Ishikawa (cell line): ENCODE data around the gene RHBDF2.

Source experiments
- CEBPB ChIP-seq: IDR thresholded peaks from 2 replicates; pipeline ENCODE4 v1.6.1; 2012
- CREB1 ChIP-seq: IDR thresholded peaks from 2 replicates; pipeline ENCODE4 v1.6.1; 2012; ENCODE audit warnings: low read depth
- EGR1 ChIP-seq: IDR thresholded peaks from 2 replicates; pipeline ENCODE4 v1.6.1; 2012
- EP300 ChIP-seq: IDR thresholded peaks from 2 replicates; pipeline ENCODE4 v1.6.1; 2012; ENCODE audit warnings: borderline replicate concordance
- FOXM1 ChIP-seq: IDR thresholded peaks from 2 replicates; pipeline ENCODE4 v1.6.1; 2012; ENCODE audit warnings: low read depth, borderline replicate concordance
- MAX ChIP-seq: IDR thresholded peaks from 2 replicates; pipeline ENCODE4 v1.6.1; 2012
- NFIC ChIP-seq: IDR thresholded peaks from 2 replicates; pipeline ENCODE4 v1.6.1; 2012
- RAD21 ChIP-seq: IDR thresholded peaks from 2 replicates; pipeline ENCODE4 v1.6.1; 2012; ENCODE audit warnings: low read depth
- REST ChIP-seq: IDR thresholded peaks from 2 replicates; pipeline ENCODE4 v1.6.1; 2012; ENCODE audit warnings: low read depth, mild to moderate bottlenecking
- TAF1 ChIP-seq: IDR thresholded peaks from 2 replicates; pipeline ENCODE4 v1.6.1; 2012; ENCODE audit warnings: low read depth, mild to moderate bottlenecking
- TCF12 ChIP-seq: IDR thresholded peaks from 2 replicates; pipeline ENCODE4 v1.6.1; 2012; ENCODE audit warnings: low read depth
- TEAD4 ChIP-seq: IDR thresholded peaks from 2 replicates; pipeline ENCODE4 v1.6.1; 2012
- USF1 ChIP-seq: IDR thresholded peaks from 2 replicates; pipeline ENCODE4 v1.6.1; 2012
- YY1 ChIP-seq: IDR thresholded peaks from 2 replicates; pipeline ENCODE4 v1.6.1; 2012; ENCODE audit warnings: low read depth
- ZBTB7A ChIP-seq: IDR thresholded peaks from 2 replicates; pipeline ENCODE4 v1.6.1; 2012; ENCODE audit warnings: low read depth

Gene RHBDF2

GRCh38 chr17:76471498-76472257 lies 29.5 kb downstream of the RHBDF2 start:
- TF ChIP-seq EP300 (no peak), CREB1 (no peak), EGR1 (no peak), REST (no peak), TCF12 (no peak)

- TF ChIP-seq USF1 (no peak), NFIC (no peak), TEAD4 (no peak), TCF12 (no peak), CEBPB (no peak), REST (no peak), ZBTB7A (no peak), EGR1 (no peak), FOXM1 (no peak), TAF1 (no peak), YY1 (no peak), MAX (no peak), RAD21 (no peak), CREB1 (no peak)
These were observed 31.1 kb downstream of the RHBDF2 start for GRCh38 chr17:76469991-76470739.

- TF ChIP-seq YY1 = no peak
- TF ChIP-seq CEBPB = no peak
- no peak for TF ChIP-seq REST
- TF ChIP-seq TAF1 = no peak
- no peak for TF ChIP-seq MAX
- no peak for TF ChIP-seq EGR1
- TF ChIP-seq NFIC = no peak
- no peak for TF ChIP-seq EP300
- TF ChIP-seq USF1 = no peak
- TF ChIP-seq ZBTB7A = no peak
- no peak for TF ChIP-seq RAD21
These were observed 31.9 kb downstream of the RHBDF2 start for GRCh38 chr17:76469076-76469990.

GRCh38 chr17:76468634-76469010 lies 32.6 kb downstream of the RHBDF2 start:
- TF ChIP-seq NFIC (no peak), CREB1 (no peak), TEAD4 (no peak), TCF12 (no peak), FOXM1 (no peak), USF1 (no peak)
